KMS-11 (cell line): ENCODE data around the gene SNRPF.

Experiments used
- H2AFZ ChIP-seq: fragments of 200-600 bp; sonication (generic); 2 replicates; pipeline ENCODE4 v1.6.1; 2016; ENCODE audit warnings: antibody characterized with exemption, mixed run types, low read depth
- H3K27ac ChIP-seq: fragments of 200-600 bp; sonication (generic); 2 replicates; pipeline ENCODE4 v1.6.1; 2016; ENCODE audit warnings: mild to moderate bottlenecking, mixed run types
- H3K27me3 ChIP-seq: fragments of 200-600 bp; sonication (generic); 2 replicates; pipeline ENCODE4 v1.6.1; 2017; ENCODE audit warnings: mild to moderate bottlenecking, low read depth, mixed run types, moderate library complexity; ENCODE audit not compliant: insufficient read depth
- H3K36me3 ChIP-seq: fragments of 200-600 bp; sonication (generic); 2 replicates; pipeline ENCODE4 v1.6.1; 2017; ENCODE audit warnings: mild to moderate bottlenecking, mixed run types; ENCODE audit not compliant: insufficient read depth
- H3K4me1 ChIP-seq: fragments of 200-600 bp; sonication (generic); 2 replicates; pipeline ENCODE4 v1.6.1; 2016; ENCODE audit warnings: mild to moderate bottlenecking, low read depth, mixed run types; ENCODE audit not compliant: poor library complexity, severe bottlenecking
- H3K4me2 ChIP-seq: fragments of 200-600 bp; sonication (generic); 2 replicates; pipeline ENCODE4 v1.7.0; 2016; ENCODE audit warnings: mild to moderate bottlenecking, mixed run types
- H3K4me3 ChIP-seq: fragments of 200-600 bp; sonication (generic); IDR thresholded peaks from 2 replicates; pipeline ENCODE4 v1.6.1; 2017; ENCODE audit warnings: low read depth, low read length, mixed read lengths; ENCODE audit not compliant: insufficient read depth
- H3K79me2 ChIP-seq: fragments of 200-600 bp; sonication (generic); 2 replicates; pipeline ENCODE4 v1.6.1; 2016; ENCODE audit warnings: low read depth, mixed run types; ENCODE audit not compliant: insufficient read depth
- H3K9ac ChIP-seq: fragments of 200-600 bp; sonication (generic); 2 replicates; pipeline ENCODE4 v1.6.1; 2016; ENCODE audit warnings: mild to moderate bottlenecking, mixed run types
- H4K20me1 ChIP-seq: fragments of 200-600 bp; sonication (generic); 2 replicates; pipeline ENCODE4 v1.6.1; 2016; ENCODE audit warnings: mild to moderate bottlenecking, mixed run types; ENCODE audit not compliant: insufficient read depth
- CTCF ChIP-seq: fragments of 200-600 bp; sonication (generic); conservative IDR thresholded peaks from 2 replicates; pipeline ENCODE4 v1.6.1; 2017; ENCODE audit warnings: low read depth, mild to moderate bottlenecking, antibody characterized with exemption, low read length, moderate library complexity, mixed read lengths

Gene SNRPF

GRCh38 chr12:95882873-95883272, 24.1 kb downstream of the SNRPF start:
- Histone ChIP-seq H3K4me2 (no peak overlapping the region), H3K9ac (no peak overlapping the region), H3K4me1 (peaks cover 11% of the 10 kb centered on the region), H3K4me3 (no peak overlapping the region), H4K20me1 (no peaks in the 10 kb centered on the region), H3K79me2 (no peaks in the 10 kb centered on the region), H3K27me3 (no peaks in the 10 kb centered on the region), H3K27ac (no peak overlapping the region), H2AFZ (no peak overlapping the region), H3K36me3 (no peaks in the 10 kb centered on the region)
- TF ChIP-seq CTCF: no peak

- Histone ChIP-seq H3K4me1 (no peaks in the 10 kb centered on the region), H3K27me3 (no peaks in the 10 kb centered on the region), H3K4me2 (no peak overlapping the region), H2AFZ (no peak overlapping the region), H3K36me3 (no peaks in the 10 kb centered on the region), H3K9ac (no peak overlapping the region), H3K79me2 (no peaks in the 10 kb centered on the region), H4K20me1 (no peaks in the 10 kb centered on the region), H3K4me3 (no peak overlapping the region), H3K27ac (no peak overlapping the region)
- TF ChIP-seq CTCF: no peak
Observed at GRCh38 chr12:95884998-95885397, 26.2 kb downstream of the SNRPF start.

GRCh38 chr12:95887311-95887710, 28.6 kb downstream of the SNRPF start:
- Histone ChIP-seq H3K27ac (no peak overlapping the region), H2AFZ (no peak overlapping the region), H3K4me2 (no peak overlapping the region), H3K79me2 (no peaks in the 10 kb centered on the region), H3K4me1 (no peaks in the 10 kb centered on the region), H3K36me3 (no peaks in the 10 kb centered on the region), H3K9ac (no peak overlapping the region), H3K4me3 (no peak overlapping the region), H3K27me3 (no peaks in the 10 kb centered on the region), H4K20me1 (no peaks in the 10 kb centered on the region)
- TF ChIP-seq CTCF: no peak

- no peaks in the 10 kb centered on the region for H4K20me1 ChIP-seq
- TF ChIP-seq CTCF: no peak
- no peak overlapping the region for H3K9ac ChIP-seq
- no peaks in the 10 kb centered on the region for H3K4me1 ChIP-seq
- H3K79me2 ChIP-seq: no peaks in the 10 kb centered on the region
- H2AFZ ChIP-seq: no peak overlapping the region
- no peaks in the 10 kb centered on the region for H3K27me3 ChIP-seq
- H3K4me2 ChIP-seq: no peak overlapping the region
- no peaks in the 10 kb centered on the region for H3K36me3 ChIP-seq
- H3K4me3 ChIP-seq: no peak overlapping the region
- H3K27ac ChIP-seq: no peak overlapping the region
Observed at GRCh38 chr12:95890958-95891357, 32.2 kb downstream of the SNRPF start.

- Histone ChIP-seq H3K4me2 (no peak overlapping the region), H4K20me1 (no peaks in the 10 kb centered on the region), H3K4me1 (no peaks in the 10 kb centered on the region), H3K27ac (no peak overlapping the region), H3K27me3 (no peaks in the 10 kb centered on the region), H3K36me3 (no peaks in the 10 kb centered on the region), H3K4me3 (no peak overlapping the region), H3K9ac (no peak overlapping the region), H3K79me2 (no peaks in the 10 kb centered on the region), H2AFZ (no peak overlapping the region)
- no peak for TF ChIP-seq CTCF
Observed at GRCh38 chr12:95896846-95897245, 38.1 kb downstream of the SNRPF start.
